GM23338 (cell line): ENCODE measurements around the gene OSBPL10. TPM values are rescaled to one million over a fixed set of nuclear protein-coding genes. Genes with fewer than 3 reads are reported as not detected.

Source experiments
- CREB1 ChIP-seq: fragments of 250-450 bp; sonication (Bioruptor Pico); IDR thresholded peaks from 2 replicates; pipeline ENCODE4 v1.5.0; 2020; ENCODE audit warnings: low read depth, mild to moderate bottlenecking, moderate library complexity
- EZH2 ChIP-seq: fragments of 200-600 bp; sonication (generic); IDR thresholded peaks from one replicate; pipeline ENCODE4 v1.8.0; 2017; ENCODE audit warnings: antibody characterized with exemption, mild to moderate bottlenecking, low read depth; ENCODE audit not compliant: unreplicated experiment
- EZH2phosphoT487 ChIP-seq: fragments of 200-600 bp; sonication (generic); IDR thresholded peaks from one replicate; pipeline ENCODE4 v1.8.1; 2018; ENCODE audit warnings: antibody characterized with exemption; ENCODE audit not compliant: unreplicated experiment
- JUNB ChIP-seq: IDR thresholded peaks from one replicate; pipeline ENCODE4 v1.6.1; 2016; ENCODE audit warnings: antibody characterized with exemption; ENCODE audit not compliant: unreplicated experiment
- POLR2AphosphoS5 ChIP-seq: IDR thresholded peaks from 2 replicates; pipeline ENCODE4 v1.6.1; 2016; ENCODE audit warnings: antibody characterized with exemption, low read depth
- STAT1 ChIP-seq: IDR thresholded peaks from one replicate; pipeline ENCODE4 v1.6.1; 2016; ENCODE audit warnings: antibody characterized with exemption; ENCODE audit not compliant: unreplicated experiment
- ZNF114 ChIP-seq: fragments of 250-450 bp; sonication (Bioruptor Pico); IDR thresholded peaks from 2 replicates; pipeline ENCODE4 v1.5.0; 2020; ENCODE audit warnings: mild to moderate bottlenecking, moderate library complexity
- ZNF331 ChIP-seq: fragments of 250-450 bp; sonication (Bioruptor Pico); IDR thresholded peaks from 2 replicates; pipeline ENCODE4 v1.5.0; 2020; ENCODE audit warnings: low read depth, mild to moderate bottlenecking, moderate library complexity
- polyA plus RNA-seq: library from polyadenylated mRNA; unstranded; fragments of >200 nt; fragmentation: Nextera tagmentation; extraction: Ambion mirVana; gene quantifications from 2 replicates; pipeline ENCODE4 v1.2.1, GENCODE V29; 2016
- total RNA-seq: library from RNA; depleted of rRNA; stranded (reverse); fragments of >200 nt; shearing (Covaris generic); gene quantifications from 2 replicates; pipeline ENCODE4 v1.2.3, GENCODE V29; 2014
- TF ChIP-seq, protein P1 (sequence below): fragments of 250-450 bp; sonication (Bioruptor Pico); IDR thresholded peaks from 2 replicates; pipeline ENCODE4 v1.5.0; 2020; ENCODE audit warnings: mild to moderate bottlenecking, moderate library complexity
- TF ChIP-seq, protein P2 (sequence below): IDR thresholded peaks from 2 replicates; pipeline ENCODE4 v1.6.1; 2016; ENCODE audit warnings: antibody characterized with exemption

OSBPL10 gene
- total and polyA plus RNA-seq, 2 experiments from 2014 or later = 23.8 to 149 TPM

- TF ChIP-seq, protein P1, sequence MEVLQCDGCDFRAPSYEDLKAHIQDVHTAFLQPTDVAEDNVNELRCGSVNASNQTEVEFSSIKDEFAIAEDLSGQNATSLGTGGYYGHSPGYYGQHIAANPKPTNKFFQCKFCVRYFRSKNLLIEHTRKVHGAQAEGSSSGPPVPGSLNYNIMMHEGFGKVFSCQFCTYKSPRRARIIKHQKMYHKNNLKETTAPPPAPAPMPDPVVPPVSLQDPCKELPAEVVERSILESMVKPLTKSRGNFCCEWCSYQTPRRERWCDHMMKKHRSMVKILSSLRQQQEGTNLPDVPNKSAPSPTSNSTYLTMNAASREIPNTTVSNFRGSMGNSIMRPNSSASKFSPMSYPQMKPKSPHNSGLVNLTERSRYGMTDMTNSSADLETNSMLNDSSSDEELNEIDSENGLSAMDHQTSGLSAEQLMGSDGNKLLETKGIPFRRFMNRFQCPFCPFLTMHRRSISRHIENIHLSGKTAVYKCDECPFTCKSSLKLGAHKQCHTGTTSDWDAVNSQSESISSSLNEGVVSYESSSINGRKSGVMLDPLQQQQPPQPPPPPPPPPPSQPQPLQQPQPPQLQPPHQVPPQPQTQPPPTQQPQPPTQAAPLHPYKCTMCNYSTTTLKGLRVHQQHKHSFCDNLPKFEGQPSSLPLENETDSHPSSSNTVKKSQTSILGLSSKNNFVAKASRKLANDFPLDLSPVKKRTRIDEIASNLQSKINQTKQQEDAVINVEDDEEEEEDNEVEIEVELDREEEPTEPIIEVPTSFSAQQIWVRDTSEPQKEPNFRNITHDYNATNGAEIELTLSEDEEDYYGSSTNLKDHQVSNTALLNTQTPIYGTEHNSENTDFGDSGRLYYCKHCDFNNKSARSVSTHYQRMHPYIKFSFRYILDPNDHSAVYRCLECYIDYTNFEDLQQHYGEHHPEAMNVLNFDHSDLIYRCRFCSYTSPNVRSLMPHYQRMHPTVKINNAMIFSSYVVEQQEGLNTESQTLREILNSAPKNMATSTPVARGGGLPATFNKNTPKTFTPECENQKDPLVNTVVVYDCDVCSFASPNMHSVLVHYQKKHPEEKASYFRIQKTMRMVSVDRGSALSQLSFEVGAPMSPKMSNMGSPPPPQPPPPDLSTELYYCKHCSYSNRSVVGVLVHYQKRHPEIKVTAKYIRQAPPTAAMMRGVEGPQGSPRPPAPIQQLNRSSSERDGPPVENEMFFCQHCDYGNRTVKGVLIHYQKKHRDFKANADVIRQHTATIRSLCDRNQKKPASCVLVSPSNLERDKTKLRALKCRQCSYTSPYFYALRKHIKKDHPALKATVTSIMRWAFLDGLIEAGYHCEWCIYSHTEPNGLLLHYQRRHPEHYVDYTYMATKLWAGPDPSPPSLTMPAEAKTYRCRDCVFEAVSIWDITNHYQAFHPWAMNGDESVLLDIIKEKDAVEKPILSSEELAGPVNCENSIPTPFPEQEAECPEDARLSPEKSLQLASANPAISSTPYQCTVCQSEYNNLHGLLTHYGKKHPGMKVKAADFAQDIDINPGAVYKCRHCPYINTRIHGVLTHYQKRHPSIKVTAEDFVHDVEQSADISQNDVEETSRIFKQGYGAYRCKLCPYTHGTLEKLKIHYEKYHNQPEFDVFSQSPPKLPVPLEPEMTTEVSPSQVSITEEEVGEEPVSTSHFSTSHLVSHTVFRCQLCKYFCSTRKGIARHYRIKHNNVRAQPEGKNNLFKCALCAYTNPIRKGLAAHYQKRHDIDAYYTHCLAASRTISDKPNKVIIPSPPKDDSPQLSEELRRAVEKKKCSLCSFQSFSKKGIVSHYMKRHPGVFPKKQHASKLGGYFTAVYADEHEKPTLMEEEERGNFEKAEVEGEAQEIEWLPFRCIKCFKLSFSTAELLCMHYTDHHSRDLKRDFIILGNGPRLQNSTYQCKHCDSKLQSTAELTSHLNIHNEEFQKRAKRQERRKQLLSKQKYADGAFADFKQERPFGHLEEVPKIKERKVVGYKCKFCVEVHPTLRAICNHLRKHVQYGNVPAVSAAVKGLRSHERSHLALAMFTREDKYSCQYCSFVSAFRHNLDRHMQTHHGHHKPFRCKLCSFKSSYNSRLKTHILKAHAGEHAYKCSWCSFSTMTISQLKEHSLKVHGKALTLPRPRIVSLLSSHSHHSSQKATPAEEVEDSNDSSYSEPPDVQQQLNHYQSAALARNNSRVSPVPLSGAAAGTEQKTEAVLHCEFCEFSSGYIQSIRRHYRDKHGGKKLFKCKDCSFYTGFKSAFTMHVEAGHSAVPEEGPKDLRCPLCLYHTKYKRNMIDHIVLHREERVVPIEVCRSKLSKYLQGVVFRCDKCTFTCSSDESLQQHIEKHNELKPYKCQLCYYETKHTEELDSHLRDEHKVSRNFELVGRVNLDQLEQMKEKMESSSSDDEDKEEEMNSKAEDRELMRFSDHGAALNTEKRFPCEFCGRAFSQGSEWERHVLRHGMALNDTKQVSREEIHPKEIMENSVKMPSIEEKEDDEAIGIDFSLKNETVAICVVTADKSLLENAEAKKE (CRISPR knock-in tag) = no peak
- TF ChIP-seq ZNF331 (CRISPR knock-in tag) (no peak), EZH2phosphoT487 (no peak), STAT1 (no peak), ZNF114 (CRISPR knock-in tag) (no peak), CREB1 (CRISPR knock-in tag) (no peak), POLR2AphosphoS5 (no peak), JUNB (no peak), EZH2 (no peak)
- TF ChIP-seq, protein P2, sequence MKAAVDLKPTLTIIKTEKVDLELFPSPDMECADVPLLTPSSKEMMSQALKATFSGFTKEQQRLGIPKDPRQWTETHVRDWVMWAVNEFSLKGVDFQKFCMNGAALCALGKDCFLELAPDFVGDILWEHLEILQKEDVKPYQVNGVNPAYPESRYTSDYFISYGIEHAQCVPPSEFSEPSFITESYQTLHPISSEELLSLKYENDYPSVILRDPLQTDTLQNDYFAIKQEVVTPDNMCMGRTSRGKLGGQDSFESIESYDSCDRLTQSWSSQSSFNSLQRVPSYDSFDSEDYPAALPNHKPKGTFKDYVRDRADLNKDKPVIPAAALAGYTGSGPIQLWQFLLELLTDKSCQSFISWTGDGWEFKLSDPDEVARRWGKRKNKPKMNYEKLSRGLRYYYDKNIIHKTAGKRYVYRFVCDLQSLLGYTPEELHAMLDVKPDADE = no peak
Observed at GRCh38 chr3:31848163-31848818, 132.8 kb downstream of the OSBPL10 start (continued).
